Measurements from ENCODE around the gene UBE3A. TPM values are rescaled to one million over a fixed set of nuclear protein-coding genes. Genes with fewer than 3 reads are reported as not detected.

Gene UBE3A
- total and polyA plus RNA-seq, 4 experiments from 2014 or later: 115 to 140 (median 124) TPM

- Mint-ChIP-seq H3K27ac (peak overlapping the region; percentile 62 to 89 (median 81)), H3K4me3 (peak overlapping the region; percentile 81 to 92 (median 83)), H3K4me1 (peaks cover 32 to 41% (median 37%) of the 10 kb centered on the region in 4 donors), H3K9me3 (no peaks in the 10 kb centered on the region), H3K36me3 (peaks cover 4 to 8% of the 10 kb centered on the region in 2 donors), H3K27me3 (no peaks in the 10 kb centered on the region)
- intact Hi-C loops (cut with micrococcal nuclease): loop anchor here (1.0 to 10.0 kb wide), 3 partner anchors 413 to 643 kb away; no protein-coding TSS in a partner anchor
- CTCF ChIA-PET (ENCODE audit: partially characterized antibody): interaction anchor here (0.7 kb wide), 1 partner anchor 42 kb away, joined by 3 read pairs; no protein-coding TSS in a partner anchor
- H3K27me3 ChIP-seq (ENCODE audit: insufficient read depth, low read length): no peaks in the 10 kb centered on the region
- POLR2A ChIA-PET (ENCODE audit: partially characterized antibody): interaction anchor here (0.7 to 1.7 kb wide), 5 partner anchors 10 to 643 kb away, joined by 3 to 8 read pairs (median 3); no protein-coding TSS in a partner anchor
- peak overlapping the region; percentile 84 for H3K27ac ChIP-seq (ENCODE audit: low read depth, low read length)
- peaks cover 39% of the 10 kb centered on the region for H3K4me1 ChIP-seq (ENCODE audit: insufficient read depth, low read length)
- peak overlapping the region; percentile 67 to 73 for H3K4me3 ChIP-seq (ENCODE audit: low read length in 2 of 2)
- no peaks in the 10 kb centered on the region for H3K36me3 ChIP-seq (ENCODE audit: insufficient read depth, low read length)
- DNase-seq: no peak
- H3K9me3 ChIP-seq (ENCODE audit: control insufficient read depth in 1 of 2, low read length in 2 of 2): no peaks in the 10 kb centered on the region
These were observed 579 bp upstream of the UBE3A start for GRCh38 chr15:25439369-25439836.

- POLR2A ChIA-PET (ENCODE audit: partially characterized antibody): interaction anchor here (0.9 to 1.7 kb wide), 2 partner anchors 12 to 482 kb away, joined by 3 to 8 read pairs; no protein-coding TSS in a partner anchor
- H3K27me3 ChIP-seq (ENCODE audit: insufficient read depth, low read length): no peaks in the 10 kb centered on the region
- H3K9me3 Mint-ChIP-seq: no peaks in the 10 kb centered on the region
These were observed 835 bp downstream of the UBE3A start for GRCh38 chr15:25437777-25438600.

GRCh38 chr15:25436707-25437106, 2.1 kb downstream of the UBE3A start:
- H3K27ac ChIP-seq (ENCODE audit: low read depth, low read length): no peak overlapping the region
- peaks cover 62% of the 10 kb centered on the region for H3K4me1 ChIP-seq (ENCODE audit: insufficient read depth, low read length)
- H3K36me3 ChIP-seq (ENCODE audit: insufficient read depth, low read length): no peaks in the 10 kb centered on the region
- H3K4me3 ChIP-seq (ENCODE audit: low read length in 2 of 2): no peak overlapping the region
- peak overlapping the region; percentile 17 to 98 (median 94) for H3K4me3 Mint-ChIP-seq
- no peak for DNase-seq
- H3K9me3 Mint-ChIP-seq: no peaks in the 10 kb centered on the region
- H3K9me3 ChIP-seq (ENCODE audit: control insufficient read depth in 1 of 2, low read length in 2 of 2): no peaks in the 10 kb centered on the region
- peaks cover 46 to 61% (median 53%) of the 10 kb centered on the region in 4 donors for H3K4me1 Mint-ChIP-seq
- peak overlapping the region in 1 of 7 donors; percentile 89 for H3K27ac Mint-ChIP-seq
- ChIA-PET POLR2A (ENCODE audit: partially characterized antibody) (no interaction called here), CTCF (ENCODE audit: partially characterized antibody) (interaction anchor here (0.9 kb wide), 1 partner anchor 497 kb away, joined by 4 read pairs; no protein-coding TSS in a partner anchor)
- intact Hi-C loops (cut with micrococcal nuclease): loop anchor here (5.0 to 10.0 kb wide), 2 partner anchors 416 to 498 kb away; no protein-coding TSS in a partner anchor
- no peaks in the 10 kb centered on the region for H3K27me3 ChIP-seq (ENCODE audit: insufficient read depth, low read length)
- H3K36me3 Mint-ChIP-seq: peaks cover 4 to 11% of the 10 kb centered on the region in 2 donors
- no peaks in the 10 kb centered on the region for H3K27me3 Mint-ChIP-seq

More at GRCh38 chr15:25437777-25438600, 835 bp downstream of the UBE3A start:
- Mint-ChIP-seq H3K36me3 (peaks cover 4 to 8% of the 10 kb centered on the region in 2 donors), H3K27ac (peak overlapping the region; percentile 87 to 97 (median 94)), H3K4me3 (peak overlapping the region; percentile 85 to 98 (median 94)), H3K27me3 (no peaks in the 10 kb centered on the region), H3K4me1 (peaks cover 35 to 48% (median 41%) of the 10 kb centered on the region in 4 donors)
- no peaks in the 10 kb centered on the region for H3K9me3 ChIP-seq (ENCODE audit: control insufficient read depth in 1 of 2, low read length in 2 of 2)
- DNase-seq: peak in 4 of 5 donors; percentile 36 to 52 (median 40)
- peaks cover 49% of the 10 kb centered on the region for H3K4me1 ChIP-seq (ENCODE audit: insufficient read depth, low read length)
- intact Hi-C loops (cut with micrococcal nuclease): loop anchor here (1.0 to 10.0 kb wide), 3 partner anchors 414 to 497 kb away; no protein-coding TSS in a partner anchor
- peak overlapping the region; percentile 13 to 67 for H3K4me3 ChIP-seq (ENCODE audit: low read length in 2 of 2)
- no peaks in the 10 kb centered on the region for H3K36me3 ChIP-seq (ENCODE audit: insufficient read depth, low read length)
- CTCF ChIA-PET (ENCODE audit: partially characterized antibody): no interaction called here
- peak overlapping the region; percentile 84 for H3K27ac ChIP-seq (ENCODE audit: low read depth, low read length)

GRCh38 chr15:25435474-25436243, 3.2 kb downstream of the UBE3A start:
- Histone ChIP-seq H3K4me3 (ENCODE audit: low read length in 2 of 2) (no peak overlapping the region), H3K36me3 (ENCODE audit: insufficient read depth, low read length) (no peaks in the 10 kb centered on the region), H3K4me1 (ENCODE audit: insufficient read depth, low read length) (peaks cover 65% of the 10 kb centered on the region), H3K9me3 (ENCODE audit: control insufficient read depth in 1 of 2, low read length in 2 of 2) (no peaks in the 10 kb centered on the region), H3K27ac (ENCODE audit: low read depth, low read length) (no peak overlapping the region), H3K27me3 (ENCODE audit: insufficient read depth, low read length) (no peaks in the 10 kb centered on the region)
- H3K4me3 Mint-ChIP-seq: peak overlapping the region in 5 of 8 donors; percentile 26 to 77 (median 52)
- peaks cover 52 to 72% (median 62%) of the 10 kb centered on the region in 4 donors for H3K4me1 Mint-ChIP-seq
- no peak for DNase-seq
- H3K27me3 Mint-ChIP-seq: no peaks in the 10 kb centered on the region
- intact Hi-C loops (cut with micrococcal nuclease): loop anchor here (5.0 to 10.0 kb wide), 2 partner anchors 417 to 499 kb away; no protein-coding TSS in a partner anchor
- POLR2A ChIA-PET (ENCODE audit: partially characterized antibody): no interaction called here
- H3K36me3 Mint-ChIP-seq: peaks cover 4 to 13% of the 10 kb centered on the region in 2 donors
- H3K27ac Mint-ChIP-seq: peak overlapping the region in 3 of 7 donors; percentile 13 to 63 (median 22)
- H3K9me3 Mint-ChIP-seq: no peaks in the 10 kb centered on the region
- CTCF ChIA-PET (ENCODE audit: partially characterized antibody): no interaction called here

- Mint-ChIP-seq H3K4me1 (peaks cover 56 to 88% (median 70%) of the 10 kb centered on the region in 4 donors), H3K27me3 (no peaks in the 10 kb centered on the region), H3K36me3 (peaks cover 4 to 13% of the 10 kb centered on the region in 2 donors), H3K4me3 (peak overlapping the region in 2 of 8 donors; percentile 20 to 32), H3K9me3 (no peaks in the 10 kb centered on the region), H3K27ac (no peak overlapping the region)
- Histone ChIP-seq H3K9me3 (ENCODE audit: control insufficient read depth in 1 of 2, low read length in 2 of 2) (no peaks in the 10 kb centered on the region), H3K36me3 (ENCODE audit: insufficient read depth, low read length) (no peaks in the 10 kb centered on the region), H3K27me3 (ENCODE audit: insufficient read depth, low read length) (no peaks in the 10 kb centered on the region), H3K4me1 (ENCODE audit: insufficient read depth, low read length) (peaks cover 79% of the 10 kb centered on the region), H3K4me3 (ENCODE audit: low read length in 2 of 2) (no peak overlapping the region), H3K27ac (ENCODE audit: low read depth, low read length) (no peak overlapping the region)
- DNase-seq: no peak
- POLR2A ChIA-PET (ENCODE audit: partially characterized antibody): no interaction called here
- CTCF ChIA-PET (ENCODE audit: partially characterized antibody): no interaction called here
- intact Hi-C loops (cut with micrococcal nuclease): loop anchor here (10.0 kb wide), 1 partner anchor 502 kb away; no protein-coding TSS in a partner anchor
These were observed 5.5 kb downstream of the UBE3A start for GRCh38 chr15:25433118-25433865.

GRCh38 chr15:25431836-25432561, 6.8 kb downstream of the UBE3A start:
- H3K27ac Mint-ChIP-seq: peak overlapping the region in 1 of 7 donors; percentile 29
- DNase-seq: no peak
- H3K4me3 Mint-ChIP-seq: peak overlapping the region in 3 of 8 donors; percentile 7 to 52 (median 39)
- H3K9me3 ChIP-seq (ENCODE audit: control insufficient read depth in 1 of 2, low read length in 2 of 2): no peaks in the 10 kb centered on the region
- H3K9me3 Mint-ChIP-seq: no peaks in the 10 kb centered on the region
- ChIA-PET POLR2A (ENCODE audit: partially characterized antibody) (no interaction called here), CTCF (ENCODE audit: partially characterized antibody) (no interaction called here)
- intact Hi-C loops (cut with micrococcal nuclease): loop anchor here (10.0 kb wide), 1 partner anchor 503 kb away; no protein-coding TSS in a partner anchor
- no peaks in the 10 kb centered on the region for H3K27me3 ChIP-seq (ENCODE audit: insufficient read depth, low read length)
- no peaks in the 10 kb centered on the region for H3K36me3 ChIP-seq (ENCODE audit: insufficient read depth, low read length)
- H3K36me3 Mint-ChIP-seq: peaks cover 4 to 14% of the 10 kb centered on the region in 2 donors
- no peak overlapping the region for H3K27ac ChIP-seq (ENCODE audit: low read depth, low read length)
- H3K4me1 Mint-ChIP-seq: peaks cover 60 to 90% (median 70%) of the 10 kb centered on the region in 4 donors
- no peak overlapping the region for H3K4me3 ChIP-seq (ENCODE audit: low read length in 2 of 2)
- no peaks in the 10 kb centered on the region for H3K27me3 Mint-ChIP-seq
- H3K4me1 ChIP-seq (ENCODE audit: insufficient read depth, low read length): peaks cover 83% of the 10 kb centered on the region

All from CD4-positive, alpha-beta memory T cell (primary cell).